Left cardiac atrium (tissue), 2 donors: ENCODE measurements around the gene POTEJ. TPM values are rescaled to one million over a fixed set of nuclear protein-coding genes. Genes with fewer than 3 reads are reported as not detected.

Source experiments
- total RNA-seq, 2 donors: library from RNA; stranded (reverse); fragmentation: NEBNext Ultra II Directional; extraction: Animal tissue kit (Norgen Biotek cat#: 25700); gene quantifications; one replicate each; pipeline ENCODE4 v1.2.1, GENCODE V29; 2021
- donor health status: DM: no; HTN: yes; CAD: no; lungs with severe emphysema.
- donor health status: DM: yes; HTN: yes; CAD: no.

The POTEJ gene
- total RNA-seq, 2 donors from 2014 or later, result not detected

Other genes starting within 250 kb of the POTEJ start
- not detected for gene POTEI, start 102.1 kb upstream of the POTEJ start, total RNA-seq
- not detected for gene CFC1B, start 90.2 kb upstream of the POTEJ start, total RNA-seq
- gene CFC1, start 11.9 kb upstream of the POTEJ start, total RNA-seq, result under 1 TPM in 1 of 2 donors, not detected in 1; 0.76 TPM
- not detected for gene GPR148, start 117.6 kb downstream of the POTEJ start, total RNA-seq
- not detected for gene AMER3, start 144.1 kb downstream of the POTEJ start, total RNA-seq
- 1 to 10 TPM; 3.9 to 8.3 TPM for gene ARHGEF4, start 225.5 kb downstream of the POTEJ start, total RNA-seq